SU-DHL-6 (cell line): ENCODE measurements around the gene EIF5.

ENCODE experiments used
- H2AFZ ChIP-seq: fragments of 200-600 bp; sonication (generic); 2 replicates; pipeline ENCODE4 v1.6.1; 2014; ENCODE audit warnings: low read depth, mild to moderate bottlenecking, moderate library complexity, mixed read lengths, antibody characterized with exemption, low read length; ENCODE audit not compliant: severe bottlenecking
- H3F3A ChIP-seq: fragments of 200-600 bp; shearing (Covaris generic); 2 replicates; pipeline ENCODE4 v1.6.0; 2016; ENCODE audit warnings: antibody characterized with exemption, mild to moderate bottlenecking; ENCODE audit not compliant: insufficient read depth
- H3K27ac ChIP-seq: fragments of 200-600 bp; sonication (generic); 2 replicates; pipeline ENCODE4 v1.5.1; 2016; ENCODE audit warnings: low read depth, mild to moderate bottlenecking, low read length, moderate library complexity, mixed read lengths
- H3K27me3 ChIP-seq: fragments of 200-600 bp; sonication (generic), shearing (Covaris generic); 2 replicates; pipeline ENCODE4 v1.6.0; 2014; ENCODE audit warnings: mild to moderate bottlenecking, low read length
- H3K36me3 ChIP-seq: fragments of 200-600 bp; sonication (generic); 2 replicates; pipeline ENCODE4 v1.6.1; 2014; ENCODE audit warnings: mild to moderate bottlenecking, low read length, mixed read lengths
- H3K4me2 ChIP-seq: fragments of 300-600, 200-600 bp; shearing (Covaris generic), sonication (generic); 2 replicates; pipeline ENCODE4 v1.6.0; 2014; ENCODE audit warnings: low read length, low read depth, mild to moderate bottlenecking; ENCODE audit not compliant: poor library complexity, severe bottlenecking
- H3K4me3 ChIP-seq: fragments of 200-600 bp; sonication (generic); 2 replicates; pipeline ENCODE4 v1.5.1; 2014; ENCODE audit warnings: antibody characterized with exemption, low read length, mild to moderate bottlenecking, mixed read lengths; ENCODE audit not compliant: insufficient read depth, poor library complexity, severe bottlenecking
- H3K79me2 ChIP-seq: fragments of 200-600 bp; sonication (generic); 2 replicates; pipeline ENCODE4 v1.6.1; 2014; ENCODE audit warnings: mild to moderate bottlenecking, low read length, moderate library complexity; ENCODE audit not compliant: insufficient read depth
- H3K9ac ChIP-seq: fragments of 200-600 bp; sonication (generic); 2 replicates; pipeline ENCODE4 v1.7.0; 2014; ENCODE audit warnings: mild to moderate bottlenecking, low read length
- H3K9me2 ChIP-seq: fragments of 200-600 bp; sonication (generic); replicated peaks from 2 replicates; pipeline ENCODE4 v1.6.1; 2014; ENCODE audit warnings: low read length; ENCODE audit not compliant: insufficient read depth
- H3K9me3 ChIP-seq: fragments of 200-600 bp; sonication (generic); 2 replicates; pipeline ENCODE4 v1.6.1; 2014; ENCODE audit warnings: low read length, mixed read lengths; ENCODE audit not compliant: insufficient read depth
- H4K20me1 ChIP-seq: fragments of 200-600 bp; sonication (generic); 2 replicates; pipeline ENCODE4 v1.6.1; 2014; ENCODE audit warnings: low read depth, mild to moderate bottlenecking, antibody characterized with exemption, low read length, moderate library complexity, mixed read lengths
- CTCF ChIP-seq: fragments of 200-600 bp; sonication (generic); IDR thresholded peaks from one replicate; pipeline ENCODE4 v1.5.1; 2017; ENCODE audit warnings: antibody characterized with exemption, mild to moderate bottlenecking, low read length, moderate library complexity; ENCODE audit not compliant: insufficient read depth, poor library complexity, severe bottlenecking
- EZH2phosphoT487 ChIP-seq: fragments of 200-600 bp; sonication (generic), shearing (Covaris generic); conservative IDR thresholded peaks from 2 replicates; pipeline ENCODE4 v1.6.1; 2018; ENCODE audit warnings: mild to moderate bottlenecking, antibody characterized with exemption, low read length, moderate library complexity, mixed read lengths

EIF5 gene

DNA sequence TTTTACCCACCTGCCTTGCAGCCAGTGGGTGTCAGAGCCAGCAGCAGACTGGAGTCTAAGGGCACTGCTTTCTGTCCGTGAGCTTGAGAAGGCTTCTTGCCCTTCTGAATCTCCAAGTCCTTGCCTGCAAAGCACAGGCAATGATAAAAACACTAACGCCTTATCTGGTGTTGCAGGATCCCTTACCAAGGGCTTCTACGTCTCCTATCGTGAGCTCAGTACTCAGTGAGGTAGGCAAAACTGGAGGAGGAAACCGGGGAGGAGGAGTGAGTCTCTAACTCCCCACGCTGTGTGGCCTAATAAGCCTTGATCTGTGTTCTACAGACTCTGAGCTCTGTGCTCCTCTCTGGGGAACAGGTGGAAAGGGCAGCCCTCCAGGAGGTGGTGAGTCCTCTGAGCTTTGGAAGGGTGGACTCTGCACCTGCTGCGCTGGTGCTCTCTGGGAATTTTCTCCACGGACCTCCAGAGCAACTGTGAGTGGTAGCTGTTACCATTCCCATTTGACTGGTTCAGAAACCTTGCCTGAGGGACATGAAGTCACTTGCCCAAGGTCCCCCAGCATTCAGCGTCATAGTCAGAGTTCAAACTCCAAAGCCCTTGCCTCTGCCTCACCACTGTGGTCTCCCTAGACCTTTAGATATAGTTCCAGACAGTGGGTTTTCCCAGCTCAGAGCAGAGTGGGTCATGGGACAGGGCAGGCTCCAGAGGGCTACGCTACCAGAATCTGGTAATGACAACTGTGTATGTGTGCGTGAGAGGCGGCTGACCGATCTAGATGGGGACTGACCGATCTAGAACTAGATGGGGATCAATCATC, 44.2 kb downstream of the EIF5 start:
- Histone ChIP-seq H3K36me3 (no peaks in the 10 kb centered on the region), H3K27me3 (no peaks in the 10 kb centered on the region), H3K79me2 (no peaks in the 10 kb centered on the region), H3K9me2 (no peaks in the 10 kb centered on the region), H3K4me2 (no peak overlapping the region), H3K4me3 (no peak overlapping the region), H2AFZ (no peak overlapping the region), H3K9me3 (no peaks in the 10 kb centered on the region), H3K27ac (no peak overlapping the region), H3K9ac (no peak overlapping the region), H4K20me1 (no peaks in the 10 kb centered on the region), H3F3A (no peaks in the 10 kb centered on the region)
- TF ChIP-seq EZH2phosphoT487 = no peak

DNA sequence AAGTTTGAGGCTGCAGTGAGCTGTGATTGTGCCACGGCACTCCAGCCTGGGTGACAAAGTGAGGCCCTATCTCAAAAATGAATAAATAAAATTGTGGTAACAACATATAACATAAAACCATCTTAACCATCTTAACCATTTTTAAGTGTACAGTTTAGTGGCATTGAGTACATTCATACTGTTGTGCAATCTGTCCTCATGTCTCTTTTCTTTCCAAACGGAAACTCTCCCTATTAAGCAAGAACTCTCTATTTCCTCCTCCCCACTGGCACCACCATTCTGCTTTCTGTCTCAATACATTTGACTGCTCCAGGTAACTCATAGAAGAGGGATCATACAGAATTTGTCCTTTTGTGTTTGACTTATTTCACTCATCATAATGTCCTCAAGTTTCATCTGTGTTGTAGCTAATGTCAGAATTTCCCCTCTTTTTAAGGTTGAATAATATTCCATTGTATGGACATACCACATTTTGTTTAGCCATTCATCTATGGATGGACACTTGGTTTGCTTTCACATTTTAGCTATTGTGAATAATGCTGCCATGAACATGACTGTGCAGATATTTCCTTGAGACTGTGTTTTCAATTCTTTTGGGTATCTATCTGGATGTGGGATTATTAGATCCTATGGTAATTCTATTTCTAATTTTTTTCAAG, 46.8 kb downstream of the EIF5 start:
- Histone ChIP-seq H4K20me1 (no peaks in the 10 kb centered on the region), H2AFZ (no peak overlapping the region), H3K9me2 (no peaks in the 10 kb centered on the region), H3K9me3 (no peaks in the 10 kb centered on the region), H3K27me3 (no peaks in the 10 kb centered on the region), H3K4me3 (no peak overlapping the region), H3K9ac (no peak overlapping the region), H3F3A (no peaks in the 10 kb centered on the region), H3K4me2 (no peak overlapping the region), H3K79me2 (peaks cover 5% of the 10 kb centered on the region), H3K36me3 (no peaks in the 10 kb centered on the region), H3K27ac (no peak overlapping the region)
- TF ChIP-seq EZH2phosphoT487 = no peak
- TF ChIP-seq CTCF = no peak

- TF ChIP-seq CTCF (no peak), EZH2phosphoT487 (no peak)
- no peaks in the 10 kb centered on the region for H3K9me3 ChIP-seq
- no peak overlapping the region for H3K27ac ChIP-seq
- no peaks in the 10 kb centered on the region for H3K27me3 ChIP-seq
- H3K4me2 ChIP-seq = no peak overlapping the region
- no peak overlapping the region for H2AFZ ChIP-seq
- H3K79me2 ChIP-seq = peaks cover 20% of the 10 kb centered on the region
- no peaks in the 10 kb centered on the region for H3F3A ChIP-seq
- peaks cover 4% of the 10 kb centered on the region; the same call in 1 of the 2 replicates for H4K20me1 ChIP-seq
- no peak overlapping the region for H3K4me3 ChIP-seq
- H3K36me3 ChIP-seq = no peaks in the 10 kb centered on the region
- no peaks in the 10 kb centered on the region for H3K9me2 ChIP-seq
- no peak overlapping the region for H3K9ac ChIP-seq
Measured at GRCh38 chr14:103382376-103382775, 48.3 kb downstream of the EIF5 start.
